ENCODE data around the gene POR. TPM values are rescaled to one million over a fixed set of nuclear protein-coding genes. Genes with fewer than 3 reads are reported as not detected.

POR gene
- total and polyA plus RNA-seq, 2 of the 13 experiments (the other 11 are each of a cell fraction or from before 2014, with no cell fraction given), result 145 to 266 TPM

GRCh38 chr7:75994388-75995051 lies 79.6 kb downstream of the POR start, which contains the start of gene TMEM120A (continued):
- no peak for TF ChIP-seq ZNF142 (CRISPR knock-in tag; IDR thresholded peaks at IDR 0.05)
- peak; percentile 21; the same call in 1 of the 2 replicates for TF ChIP-seq ZNF460 (CRISPR knock-in tag; IDR thresholded peaks at IDR 0.05; ENCODE audit: borderline replicate concordance)
- TF ChIP-seq ATF6 (CRISPR knock-in tag; conservative IDR thresholded peaks at IDR 0.05), result no peak
- 0 out of 4 replicates have a peak, but pooled peaks of 1 of the 2 experiments have one; percentile 20 for TF ChIP-seq EP300 (IDR thresholded peaks at IDR 0.05; ENCODE audit: low read depth in 2 of 2, low read length in 2 of 2)
- peak; percentile 17; the same call in 1 of the 2 replicates for TF ChIP-seq EP300 (CRISPR knock-in tag; IDR thresholded peaks at IDR 0.05; ENCODE audit: borderline replicate concordance)
- no peak for TF ChIP-seq SRF (IDR thresholded peaks at IDR 0.05; ENCODE audit: low read depth, low read length)
- peak; percentile 79 for TF ChIP-seq ZNF264 (CRISPR knock-in tag; IDR thresholded peaks at IDR 0.05)
- peak; percentile 99 for TF ChIP-seq KLF15 (CRISPR knock-in tag; IDR thresholded peaks at IDR 0.05; ENCODE audit: borderline replicate concordance)
- peak; percentile 69; the same call in 1 of the 2 replicates for TF ChIP-seq ZNF263 (CRISPR knock-in tag; IDR thresholded peaks at IDR 0.05)
- no peak for TF ChIP-seq ZNF362 (CRISPR knock-in tag; IDR thresholded peaks at IDR 0.05; ENCODE audit: borderline replicate concordance)
- no peak for TF ChIP-seq NKX3-1 (CRISPR knock-in tag; IDR thresholded peaks at IDR 0.05)
- no peak for TF ChIP-seq ZNF567 (CRISPR knock-in tag; IDR thresholded peaks at IDR 0.05; ENCODE audit: borderline replicate concordance)
- peak in 1 of 2 experiments; percentile 26; a peak in 1 of 4 replicates for TF ChIP-seq REST (IDR thresholded peaks at IDR 0.05; ENCODE audit: borderline replicate concordance in 1 of 2, low read depth in 1 of 2, low read length in 2 of 2)
- no peak for TF ChIP-seq ZNF251 (CRISPR knock-in tag; IDR thresholded peaks at IDR 0.05)
- TF ChIP-seq ZNF557 (CRISPR knock-in tag; IDR thresholded peaks at IDR 0.05), result 0 out of 2 replicates have a peak, but pooled peaks have one; percentile 16
